Epithelial cell of proximal tubule (primary cell): ENCODE measurements around the gene ADARB2. TPM values are rescaled to one million over a fixed set of nuclear protein-coding genes. Genes with fewer than 3 reads are reported as not detected.

Source experiments
- DNase-seq: peaks from one replicate; pipeline ENCODE4 v3.0.0-alpha.2; 2011; ENCODE audit warnings: low read depth
- H3K4me3 ChIP-seq: 2 replicates; pipeline ENCODE4 v1.5.1; 2011; ENCODE audit warnings: low read depth, mild to moderate bottlenecking, low read length
- CTCF ChIP-seq: conservative IDR thresholded peaks from 2 replicates; pipeline ENCODE4 v1.5.1; 2012; ENCODE audit warnings: low read depth, mild to moderate bottlenecking, low read length
- total RNA-seq: library from RNA; depleted of rRNA; stranded (reverse); fragments of >200 nt; gene quantifications from 2 replicates; pipeline ENCODE4 v1.2.3, GENCODE V29; 2015

Gene ADARB2
- total RNA-seq, 1 donor from 2014 or later = 0.63 TPM

GRCh38 chr10:1646332-1646731, 91.0 kb downstream of the ADARB2 start:
- TF ChIP-seq CTCF = no peak
- H3K4me3 ChIP-seq = no peak overlapping the region
- DNase-seq = no peak

GRCh38 chr10:1645896-1646295, 91.4 kb downstream of the ADARB2 start:
- H3K4me3 ChIP-seq = no peak overlapping the region
- no peak for TF ChIP-seq CTCF
- no peak for DNase-seq

- no peak for DNase-seq
- no peak overlapping the region for H3K4me3 ChIP-seq
- no peak for TF ChIP-seq CTCF
Observed at GRCh38 chr10:1644191-1644711, 93.1 kb downstream of the ADARB2 start.

GRCh38 chr10:1643908-1644179, 93.5 kb downstream of the ADARB2 start:
- no peak for TF ChIP-seq CTCF
- no peak overlapping the region for H3K4me3 ChIP-seq
- no peak for DNase-seq

- no peak for DNase-seq
- H3K4me3 ChIP-seq = no peak overlapping the region
- no peak for TF ChIP-seq CTCF
Observed at GRCh38 chr10:1643161-1643907, 94.0 kb downstream of the ADARB2 start.

- no peak for DNase-seq
- H3K4me3 ChIP-seq = no peak overlapping the region
- no peak for TF ChIP-seq CTCF
Observed at GRCh38 chr10:1642600-1643160, 94.6 kb downstream of the ADARB2 start.

- no peak overlapping the region for H3K4me3 ChIP-seq
- TF ChIP-seq CTCF = no peak
- DNase-seq = no peak
Observed at GRCh38 chr10:1641402-1641801, 95.9 kb downstream of the ADARB2 start.
